Measurements from ENCODE around the gene CNPY3.
A peak's percentile ranks its signal among the peaks of the same experiment; 100 is the strongest.
"Not testable (repeated sequence)": the region's sequence is repeated elsewhere in the genome, so short reads cannot be mapped to it uniquely, and the experiment has no call there.

The CNPY3 gene

GRCh38 chr6:42916288-42916687, 13.0 kb upstream of the CNPY3 start:
- no peak for DNase-seq

DNA sequence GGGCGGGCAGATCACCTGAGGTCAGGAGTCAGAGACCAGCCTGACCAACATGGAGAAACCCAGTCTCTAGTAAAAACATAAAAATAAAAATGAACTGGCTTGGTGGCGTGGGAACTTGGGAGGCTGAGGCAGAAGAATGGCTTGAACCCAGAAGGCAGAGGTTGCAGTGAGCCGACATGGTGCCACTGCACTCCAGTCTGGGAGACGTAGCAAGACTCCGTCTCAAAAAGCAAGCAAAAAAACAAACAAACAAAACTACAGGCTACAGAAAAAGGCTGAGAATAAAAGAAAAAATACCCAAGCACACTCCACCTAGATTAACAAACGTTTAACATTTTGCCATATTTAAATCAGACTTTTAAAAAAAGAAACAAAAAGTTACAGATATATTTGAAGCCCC, 7.5 kb upstream of the CNPY3 start:
- no peak for DNase-seq

DNA sequence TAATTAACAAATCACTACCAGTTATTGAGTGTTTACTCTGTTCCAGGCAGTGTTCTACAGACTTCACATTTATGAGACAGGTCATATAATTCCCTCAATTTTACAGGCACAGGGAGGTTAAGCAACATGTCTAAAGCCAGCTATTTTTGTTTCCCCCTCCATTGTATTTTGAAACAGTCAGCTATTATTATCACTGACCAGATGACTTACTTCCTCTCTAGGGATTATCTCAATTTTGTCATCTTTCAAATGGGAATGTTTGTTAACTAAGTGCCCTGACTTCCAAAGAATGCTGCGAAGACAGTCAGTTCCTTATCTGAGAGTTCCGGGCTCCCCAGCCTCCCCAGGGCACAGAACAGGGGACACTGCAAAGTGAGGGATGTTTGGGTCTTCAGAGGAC, 5.6 kb upstream of the CNPY3 start:
- no peak for DNase-seq

DNA sequence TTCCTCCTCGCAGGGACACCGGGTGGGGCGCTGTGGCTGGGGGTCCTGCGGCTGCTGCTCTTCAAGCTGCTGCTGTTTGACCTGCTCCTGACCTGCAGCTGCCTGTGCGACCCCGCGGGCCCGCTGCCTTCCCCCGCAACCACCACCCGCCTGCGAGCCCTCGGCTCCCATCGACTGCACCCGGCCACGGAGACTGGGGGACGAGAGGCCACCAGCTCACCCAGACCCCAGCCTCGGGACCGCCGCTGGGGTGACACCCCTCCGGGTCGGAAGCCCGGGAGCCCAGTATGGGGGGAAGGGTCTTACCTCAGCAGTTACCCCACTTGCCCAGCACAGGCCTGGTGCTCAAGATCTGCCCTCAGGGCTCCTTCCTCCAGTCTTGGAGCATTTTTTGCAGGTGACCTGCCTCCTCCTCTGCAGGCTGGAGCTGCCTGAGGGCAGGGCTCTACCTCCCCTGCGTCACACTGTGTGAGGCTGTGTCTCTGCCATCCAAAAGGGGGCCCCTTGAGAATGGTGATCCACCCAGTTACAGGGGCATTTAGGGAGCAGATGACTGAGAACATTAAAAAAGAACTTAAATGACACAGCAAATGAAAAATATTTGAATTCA, 3.9 kb upstream of the CNPY3 start:
- DNase-seq, result no peak

GRCh38 chr6:42929821-42930360, 611 bp downstream of the CNPY3 start:
- DNase-seq, result peak; percentile 64

GRCh38 chr6:42932412-42932811, 3.1 kb downstream of the CNPY3 start:
- DNase-seq, result no peak

DNA sequence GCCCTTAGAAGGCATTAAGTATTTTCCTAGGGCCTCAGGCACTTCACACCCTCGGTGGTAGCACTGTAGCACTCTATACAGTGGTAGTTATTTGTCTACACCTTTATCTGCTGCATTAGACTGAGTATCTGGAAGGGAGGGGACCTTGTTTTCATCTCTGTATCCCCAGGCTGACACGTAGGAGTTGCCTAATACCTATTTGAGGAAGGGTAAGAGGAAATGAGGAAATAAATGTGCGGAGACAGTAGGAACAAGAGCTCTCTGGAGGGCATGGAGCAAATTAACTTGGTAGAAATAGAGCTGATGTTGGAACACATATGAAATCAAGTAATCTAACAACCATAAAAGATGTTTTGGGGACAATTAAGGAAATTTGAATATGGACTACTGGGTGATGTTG, 3.9 kb downstream of the CNPY3 start:
- no peak for DNase-seq

DNA sequence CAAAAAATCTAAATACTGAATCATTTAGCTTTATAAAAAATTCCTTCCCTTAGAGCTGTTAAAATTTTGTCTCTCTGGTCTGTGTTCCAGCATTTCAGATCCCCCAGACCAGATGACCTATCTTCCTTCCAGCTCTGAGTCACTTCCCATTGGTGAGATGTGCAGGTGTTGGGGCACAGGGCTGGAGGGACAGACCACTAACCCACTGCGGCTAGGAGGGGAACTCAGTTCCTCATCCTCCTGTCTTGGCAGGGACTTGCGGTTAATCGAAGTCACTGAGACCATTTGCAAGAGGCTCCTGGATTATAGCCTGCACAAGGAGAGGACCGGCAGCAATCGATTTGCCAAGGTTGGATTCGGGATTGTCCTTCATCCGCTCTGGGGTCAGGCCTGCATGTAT, 6.0 kb downstream of the CNPY3 start:
- DNase-seq, result no peak

DNA sequence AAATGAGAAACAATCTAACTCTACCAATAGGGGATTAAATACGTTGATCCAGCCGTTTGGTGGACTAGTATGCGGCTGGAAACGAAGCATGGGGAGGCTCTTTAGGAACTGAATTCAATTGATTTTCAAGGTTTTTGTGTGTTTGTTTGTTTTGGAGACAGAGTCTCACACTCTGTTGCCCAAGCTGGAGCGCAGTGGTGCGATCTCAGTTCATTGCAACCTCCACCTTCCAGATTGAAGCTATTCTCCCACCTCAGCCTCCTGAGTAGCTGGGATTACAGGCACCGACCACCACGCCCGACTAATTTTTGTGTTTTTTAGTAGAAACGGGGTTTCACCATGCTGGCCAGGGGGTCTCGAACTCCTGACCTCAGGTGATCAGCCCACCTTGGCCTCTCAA, 7.1 kb downstream of the CNPY3 start:
- no peak for DNase-seq

DNA sequence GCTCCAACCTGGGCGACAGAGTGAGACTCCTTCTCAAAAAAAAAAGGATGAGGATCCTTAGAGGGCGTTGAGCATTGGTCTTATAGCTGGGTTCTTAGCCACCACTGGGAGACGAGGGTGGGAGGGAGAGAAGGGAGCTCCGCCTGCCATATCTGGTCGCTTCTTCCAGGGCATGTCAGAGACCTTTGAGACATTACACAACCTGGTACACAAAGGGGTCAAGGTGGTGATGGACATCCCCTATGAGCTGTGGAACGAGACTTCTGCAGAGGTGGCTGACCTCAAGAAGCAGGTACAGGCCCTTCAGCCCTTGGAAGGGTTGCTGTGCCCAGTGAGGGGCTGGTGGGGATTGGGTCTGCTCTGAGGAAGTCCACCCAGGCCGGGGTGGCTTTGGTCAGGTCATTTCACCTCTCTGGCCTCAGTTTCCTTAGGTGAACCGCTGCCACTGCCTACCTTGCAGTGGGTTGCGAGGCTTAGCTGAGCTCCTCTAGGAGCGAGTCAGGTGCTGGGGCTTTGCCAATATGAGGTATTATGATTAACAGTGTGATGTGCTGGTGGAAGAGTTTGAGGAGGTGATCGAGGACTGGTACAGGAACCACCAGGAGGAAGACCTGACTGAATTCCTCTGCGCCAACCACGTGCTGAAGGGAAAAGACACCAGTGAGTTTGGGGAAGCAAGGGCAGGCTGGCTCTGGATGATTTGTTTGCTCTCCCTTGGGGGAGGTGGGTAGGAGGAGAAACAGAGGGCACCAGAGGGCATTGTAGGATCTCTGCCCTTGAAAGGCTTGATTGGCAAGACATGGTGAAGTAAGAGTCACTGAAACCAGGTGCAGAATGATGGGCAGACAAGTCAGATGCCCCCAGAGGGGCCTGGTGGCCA, 8.5 kb downstream of the CNPY3 start:
- no peak for DNase-seq

DNA sequence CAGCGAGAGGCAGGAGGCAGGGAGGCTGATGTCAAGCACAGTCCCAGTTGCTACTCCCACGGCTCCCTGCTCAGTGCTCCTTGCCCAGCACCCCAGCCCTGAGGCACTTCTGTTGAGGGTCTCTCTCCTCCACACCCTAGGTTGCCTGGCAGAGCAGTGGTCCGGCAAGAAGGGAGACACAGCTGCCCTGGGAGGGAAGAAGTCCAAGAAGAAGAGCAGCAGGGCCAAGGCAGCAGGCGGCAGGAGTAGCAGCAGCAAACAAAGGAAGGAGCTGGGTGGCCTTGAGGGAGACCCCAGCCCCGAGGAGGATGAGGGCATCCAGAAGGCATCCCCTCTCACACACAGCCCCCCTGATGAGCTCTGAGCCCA, 9.1 kb downstream of the CNPY3 start:
- no peak for DNase-seq

GRCh38 chr6:42938987-42939809, 9.9 kb downstream of the CNPY3 start:
- DNase-seq, result no peak

DNA sequence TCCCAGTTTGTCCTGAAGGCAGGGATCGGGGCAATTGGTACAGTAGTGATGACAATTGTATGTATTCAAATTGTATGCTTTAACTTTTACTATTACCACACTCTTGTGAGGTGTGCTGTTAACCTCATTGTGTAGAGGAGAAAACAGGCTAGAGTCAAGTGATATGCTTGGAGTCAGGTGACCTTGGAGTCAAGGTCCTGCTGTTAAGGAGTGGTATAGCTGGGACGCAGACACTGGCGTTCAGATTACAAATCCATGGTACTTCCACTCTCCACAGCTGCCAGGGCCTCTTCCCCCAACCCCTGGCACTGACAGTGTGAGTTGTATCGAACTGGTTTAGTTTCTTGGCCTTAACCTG, 10.5 kb downstream of the CNPY3 start:
- no peak for DNase-seq

- no peak for DNase-seq
Measured at GRCh38 chr6:42940493-42941045, 11.3 kb downstream of the CNPY3 start.

GRCh38 chr6:42941356-42941755, 12.1 kb downstream of the CNPY3 start:
- DNase-seq, result not testable (repeated sequence)

DNA sequence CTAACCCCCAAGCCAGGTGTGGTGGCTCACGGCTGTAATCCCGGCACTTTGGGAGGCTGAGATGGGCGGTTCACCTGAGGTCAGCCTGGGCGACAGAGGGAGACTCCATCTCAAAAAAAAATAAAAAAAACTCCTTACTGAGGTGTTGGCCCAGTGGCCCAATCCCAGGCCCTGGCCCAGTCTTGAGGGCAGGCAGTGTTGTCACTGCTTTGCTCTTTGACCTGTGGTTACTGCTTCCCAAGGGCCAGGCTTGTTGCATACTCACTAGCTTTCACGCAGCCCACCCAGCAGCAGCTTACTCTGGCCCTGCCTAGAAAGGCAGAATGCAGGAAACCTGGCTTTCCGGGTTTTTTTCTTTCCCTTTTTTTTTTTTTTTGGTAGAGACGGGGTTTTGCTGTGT, 13.2 kb downstream of the CNPY3 start:
- DNase-seq, result no peak

- DNase-seq, result no peak
Measured at GRCh38 chr6:42947950-42948349, 18.7 kb downstream of the CNPY3 start.

GRCh38 chr6:42952389-42952788, 23.1 kb downstream of the CNPY3 start:
- no peak for DNase-seq

GRCh38 chr6:42954405-42954804, 25.1 kb downstream of the CNPY3 start:
- DNase-seq, result not testable (repeated sequence)

- DNase-seq, result no peak
Measured at GRCh38 chr6:42958125-42958524, 28.8 kb downstream of the CNPY3 start.

DNA sequence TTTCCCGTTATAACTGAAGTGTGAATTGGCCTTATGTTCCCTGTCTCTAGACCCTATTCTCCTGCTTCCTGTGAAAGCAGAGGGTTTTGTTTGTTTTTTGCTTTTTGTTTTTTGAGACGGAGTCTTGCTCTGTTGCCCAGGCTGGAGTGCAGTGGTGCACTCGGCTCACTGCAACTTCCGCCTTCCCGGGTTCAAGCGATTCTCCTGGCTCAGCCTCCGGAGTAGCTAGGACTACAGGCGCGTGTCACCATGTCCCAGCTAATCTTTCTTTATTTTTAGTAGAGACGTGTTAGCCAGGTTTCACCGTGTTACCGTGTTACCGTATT, 30.6 kb downstream of the CNPY3 start:
- no peak for DNase-seq

DNA sequence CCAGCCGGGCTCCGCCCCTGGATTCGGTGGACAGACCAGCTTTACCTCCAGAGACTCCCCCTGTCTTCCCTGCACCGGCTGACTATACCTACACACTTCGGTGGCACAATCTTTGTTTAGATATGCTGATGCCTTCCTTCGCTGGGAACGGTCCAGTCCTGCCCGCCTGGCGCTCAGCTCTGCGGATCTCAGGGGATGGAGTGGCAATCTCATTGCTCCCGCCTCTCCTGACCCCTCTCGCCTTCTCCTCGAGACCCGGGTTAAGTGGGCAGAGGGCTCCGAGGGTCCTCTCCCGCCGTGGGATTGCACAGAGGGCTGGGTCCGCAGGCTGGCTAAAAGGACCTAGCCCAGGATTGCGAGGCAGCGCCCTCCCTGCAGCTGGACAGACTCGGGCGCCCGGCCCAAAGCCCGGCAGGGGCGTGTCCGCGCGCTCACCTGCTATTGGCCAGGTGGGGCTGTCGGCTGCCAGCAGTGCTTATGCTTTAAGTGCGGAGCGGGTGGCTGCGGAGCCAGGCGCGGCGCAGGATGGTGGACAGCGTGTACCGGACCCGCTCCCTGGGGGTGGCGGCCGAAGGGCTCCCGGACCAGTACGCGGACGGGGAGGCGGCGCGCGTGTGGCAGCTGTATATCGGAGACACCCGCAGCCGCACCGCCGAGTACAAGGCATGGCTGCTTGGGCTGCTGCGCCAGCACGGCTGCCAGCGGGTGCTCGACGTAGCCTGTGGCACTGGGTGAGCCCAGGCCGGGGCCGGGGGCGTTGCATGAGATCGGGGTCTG, 31.2 kb downstream of the CNPY3 start, which contains the start of gene GNMT:
TSS of gene GNMT (plus strand) at position 512 of the 777 bp plus-strand sequence. CDS start at position 526, 14 bp downstream.
- no peak for DNase-seq

Measured in stimulated activated naive CD4-positive, alpha-beta T cell treated with Interleukin-2 at 50 U/mL for 16 hours (primary cell).